Calu3 (cell line): ENCODE measurements around the gene RAB22A. TPM values are rescaled to one million over a fixed set of nuclear protein-coding genes. Genes with fewer than 3 reads are reported as not detected.

Experiments used
- BruUV-seq: library from RNA; stranded (reverse); fragments of 400-500 nt; replicated peaks from 2 replicates; lab custom pipeline; 2021; lab: Mats Ljungman, UMichigan
- CTCF ChIA-PET: fragments of 300-600 bp; sonication (Branson Sonifier 250); formaldehyde crosslinking; loops from one replicate; lab custom pipeline; 2022; ENCODE audit warnings: antibody characterized with exemption; lab: Charles Lee
- DNase-seq: peaks from one replicate; pipeline ENCODE4 v3.0.0; 2022
- H3K27ac Mint-ChIP-seq: one replicate; pipeline ENCODE4 v1.8.0; 2022; ENCODE audit warnings: mixed read lengths; ENCODE audit not compliant: unreplicated experiment
- H3K27me3 Mint-ChIP-seq: one replicate; pipeline ENCODE4 v1.8.0; 2022; ENCODE audit warnings: mixed read lengths; ENCODE audit not compliant: unreplicated experiment
- H3K36me3 Mint-ChIP-seq: one replicate; pipeline ENCODE4 v1.8.0; 2022; ENCODE audit warnings: mild to moderate bottlenecking, moderate library complexity, mixed read lengths; ENCODE audit not compliant: insufficient read depth, unreplicated experiment
- H3K4me1 Mint-ChIP-seq: one replicate; pipeline ENCODE4 v1.8.0; 2022; ENCODE audit warnings: mild to moderate bottlenecking, low read depth, mixed read lengths; ENCODE audit not compliant: unreplicated experiment
- H3K4me3 Mint-ChIP-seq: one replicate; pipeline ENCODE4 v1.8.0; 2022; ENCODE audit warnings: mild to moderate bottlenecking, low read depth, moderate library complexity, mixed read lengths; ENCODE audit not compliant: unreplicated experiment
- H3K9me3 Mint-ChIP-seq: one replicate; pipeline ENCODE4 v1.8.0; 2022; ENCODE audit warnings: low read depth, mixed read lengths; ENCODE audit not compliant: unreplicated experiment
- intact Hi-C: fragments of 100-400 bp; cut with micrococcal nuclease; formaldehyde crosslinking; loops from one replicate; pipeline ENCODE4 v1.10.0; 2022; ENCODE audit not compliant: unreplicated experiment
- total RNA-seq: library from RNA; stranded (reverse); gene quantifications from 2 replicates; pipeline ENCODE4 v1.2.3, GENCODE V29; 2022
- TF ChIP-seq, protein P1 (sequence below): fragments of 200-600 bp; IDR thresholded peaks from one replicate; pipeline ENCODE4 v1.8.0; 2022; ENCODE audit warnings: antibody characterized with exemption; ENCODE audit not compliant: unreplicated experiment

Gene RAB22A
- total RNA-seq, 1 experiment from 2014 or later = 29.0 TPM

DNA sequence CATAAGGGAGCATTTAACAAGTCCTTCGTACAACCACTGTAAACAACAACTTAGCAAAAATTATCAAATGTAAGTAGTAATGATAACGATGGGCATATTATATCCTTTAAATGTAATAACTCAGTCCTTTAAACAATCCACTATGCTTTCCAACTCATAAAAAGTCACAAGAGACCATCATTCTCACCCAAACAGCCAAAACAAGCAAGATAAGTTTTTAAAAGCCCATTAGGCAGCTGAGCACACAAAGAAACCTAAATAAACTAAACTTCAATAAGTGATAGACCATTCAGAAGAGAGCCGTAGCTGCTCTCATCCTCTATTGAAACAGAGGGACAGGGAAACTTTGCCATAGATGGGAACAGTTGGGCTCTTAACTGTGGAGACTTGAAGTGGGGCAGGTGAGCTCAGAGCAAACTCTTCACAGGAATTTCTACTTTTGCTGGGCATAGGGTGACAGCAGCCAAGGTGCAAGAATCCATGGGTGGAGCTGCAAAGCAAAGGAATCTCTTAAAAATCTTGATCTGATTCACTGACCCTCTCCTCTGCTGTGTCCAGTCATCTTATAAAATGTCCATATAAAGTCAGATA, 22.5 kb downstream of the RAB22A start:
- CTCF ChIA-PET = no interaction called here
- DNase-seq = no peak
- intact Hi-C loops = no loop called here
- peaks cover 6% of the 10 kb centered on the region for H3K36me3 Mint-ChIP-seq
- no peak overlapping the region for H3K27ac Mint-ChIP-seq
- BruUV-seq = no TSS peak
- no peak overlapping the region for H3K4me3 Mint-ChIP-seq
- no peaks in the 10 kb centered on the region for H3K9me3 Mint-ChIP-seq
- H3K27me3 Mint-ChIP-seq = no peaks in the 10 kb centered on the region
- H3K4me1 Mint-ChIP-seq = no peaks in the 10 kb centered on the region
- TF ChIP-seq, protein P1, sequence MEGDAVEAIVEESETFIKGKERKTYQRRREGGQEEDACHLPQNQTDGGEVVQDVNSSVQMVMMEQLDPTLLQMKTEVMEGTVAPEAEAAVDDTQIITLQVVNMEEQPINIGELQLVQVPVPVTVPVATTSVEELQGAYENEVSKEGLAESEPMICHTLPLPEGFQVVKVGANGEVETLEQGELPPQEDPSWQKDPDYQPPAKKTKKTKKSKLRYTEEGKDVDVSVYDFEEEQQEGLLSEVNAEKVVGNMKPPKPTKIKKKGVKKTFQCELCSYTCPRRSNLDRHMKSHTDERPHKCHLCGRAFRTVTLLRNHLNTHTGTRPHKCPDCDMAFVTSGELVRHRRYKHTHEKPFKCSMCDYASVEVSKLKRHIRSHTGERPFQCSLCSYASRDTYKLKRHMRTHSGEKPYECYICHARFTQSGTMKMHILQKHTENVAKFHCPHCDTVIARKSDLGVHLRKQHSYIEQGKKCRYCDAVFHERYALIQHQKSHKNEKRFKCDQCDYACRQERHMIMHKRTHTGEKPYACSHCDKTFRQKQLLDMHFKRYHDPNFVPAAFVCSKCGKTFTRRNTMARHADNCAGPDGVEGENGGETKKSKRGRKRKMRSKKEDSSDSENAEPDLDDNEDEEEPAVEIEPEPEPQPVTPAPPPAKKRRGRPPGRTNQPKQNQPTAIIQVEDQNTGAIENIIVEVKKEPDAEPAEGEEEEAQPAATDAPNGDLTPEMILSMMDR = no peak

DNA sequence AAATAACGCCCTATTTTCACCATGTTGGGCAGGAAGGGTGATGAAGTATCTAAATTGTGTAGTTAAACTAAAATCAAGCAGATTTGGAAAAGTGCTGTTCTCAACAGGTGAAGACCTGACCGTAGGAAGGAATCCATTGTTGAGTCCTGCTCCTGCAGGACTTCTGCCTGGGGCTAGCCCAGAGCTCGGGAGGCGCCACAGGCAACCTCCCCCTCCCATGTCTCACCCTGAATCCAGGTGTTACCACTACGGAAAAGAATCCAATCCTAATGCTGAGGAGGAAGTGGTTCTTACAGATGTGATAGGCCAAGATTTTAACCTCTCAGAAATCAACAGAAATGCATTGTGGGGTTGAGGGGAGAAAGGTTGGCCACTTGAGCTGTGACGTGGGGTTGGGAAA, 30.2 kb downstream of the RAB22A start:
- DNase-seq = no peak
- Mint-ChIP-seq H3K27ac (no peak overlapping the region), H3K4me3 (no peak overlapping the region), H3K4me1 (peaks cover 38% of the 10 kb centered on the region), H3K36me3 (peaks cover 3% of the 10 kb centered on the region), H3K9me3 (peaks cover 6% of the 10 kb centered on the region), H3K27me3 (no peaks in the 10 kb centered on the region)
- CTCF ChIA-PET = no interaction called here
- no TSS peak for BruUV-seq
- TF ChIP-seq, protein P1 = no peak
- intact Hi-C loops = no loop called here

DNA sequence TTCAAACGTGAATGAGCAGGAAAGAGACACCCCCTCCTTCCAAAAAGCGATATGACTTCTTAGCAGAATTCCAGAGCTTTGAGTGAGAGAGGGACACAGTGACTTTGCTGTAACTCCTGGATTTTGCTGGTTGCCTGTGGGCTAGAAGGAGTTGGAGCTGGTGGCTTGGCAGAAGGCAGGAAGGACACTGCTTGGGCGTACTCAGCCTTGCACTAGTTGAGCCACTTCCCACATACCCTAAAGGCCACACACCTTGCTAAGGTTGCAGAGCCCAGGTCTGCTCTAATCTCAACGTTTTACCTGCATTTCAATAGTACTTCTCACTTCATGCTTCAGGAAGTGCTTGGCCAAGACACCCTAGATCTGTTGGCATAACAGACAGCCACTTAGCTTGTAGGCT, 30.6 kb downstream of the RAB22A start:
- peak overlapping the region; percentile 37 for H3K27ac Mint-ChIP-seq
- intact Hi-C loops = no loop called here
- peaks cover 3% of the 10 kb centered on the region for H3K36me3 Mint-ChIP-seq
- no peaks in the 10 kb centered on the region for H3K27me3 Mint-ChIP-seq
- no peak overlapping the region for H3K4me3 Mint-ChIP-seq
- H3K4me1 Mint-ChIP-seq = peaks cover 38% of the 10 kb centered on the region
- TF ChIP-seq, protein P1 = no peak
- DNase-seq = no peak
- CTCF ChIA-PET = no interaction called here
- BruUV-seq = no TSS peak
- peaks cover 6% of the 10 kb centered on the region for H3K9me3 Mint-ChIP-seq

DNA sequence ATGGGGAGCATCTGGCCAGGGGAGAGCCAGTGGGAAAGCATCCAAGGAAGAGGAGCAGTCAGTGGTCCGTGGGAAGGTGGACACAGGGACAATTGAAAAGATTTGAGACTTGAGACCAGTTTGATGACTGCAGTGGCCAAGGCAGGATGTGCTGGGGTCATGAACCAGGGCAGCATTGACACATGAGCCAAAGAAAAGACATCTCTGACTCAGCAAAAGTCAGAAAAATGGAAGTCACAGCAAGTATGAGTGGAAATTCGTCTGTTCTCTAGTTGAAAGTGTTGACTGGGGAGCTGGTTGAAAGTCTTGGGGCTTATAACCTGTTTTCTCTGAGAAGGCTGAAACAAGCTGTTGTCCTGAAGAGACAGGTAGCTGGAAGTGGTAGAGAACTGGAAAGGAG, 31.3 kb downstream of the RAB22A start:
- intact Hi-C loops = no loop called here
- CTCF ChIA-PET = no interaction called here
- no peak for DNase-seq
- Mint-ChIP-seq H3K27me3 (no peaks in the 10 kb centered on the region), H3K4me3 (no peak overlapping the region), H3K27ac (peak overlapping the region; percentile 37), H3K36me3 (peaks cover 8% of the 10 kb centered on the region), H3K9me3 (peaks cover 7% of the 10 kb centered on the region), H3K4me1 (peaks cover 38% of the 10 kb centered on the region)
- TF ChIP-seq, protein P1 = no peak
- no TSS peak for BruUV-seq
